Testis (tissue), 2 donors: ENCODE results near the gene TDRD3.

Source experiments
- POLR2A ChIP-seq: fragments of 450-650 bp; IDR thresholded peaks from one replicate; pipeline ENCODE4 v1.6.1; 2017; ENCODE audit warnings: antibody characterized with exemption, mild to moderate bottlenecking, moderate library complexity
- TF ChIP-seq, protein P1 (sequence below), 3 experiments: fragments of 450-650 bp in 2 of 3; fragments of 200-600 bp in 1 of 3; sonication (generic) in 1 of 3; IDR thresholded peaks; one replicate each; pipeline ENCODE4 v1.5.1; 2016 to 2019; ENCODE audit warnings: antibody characterized with exemption in 3 of 3, mild to moderate bottlenecking in 2 of 3, moderate library complexity in 1 of 3

- TF ChIP-seq, protein P1, sequence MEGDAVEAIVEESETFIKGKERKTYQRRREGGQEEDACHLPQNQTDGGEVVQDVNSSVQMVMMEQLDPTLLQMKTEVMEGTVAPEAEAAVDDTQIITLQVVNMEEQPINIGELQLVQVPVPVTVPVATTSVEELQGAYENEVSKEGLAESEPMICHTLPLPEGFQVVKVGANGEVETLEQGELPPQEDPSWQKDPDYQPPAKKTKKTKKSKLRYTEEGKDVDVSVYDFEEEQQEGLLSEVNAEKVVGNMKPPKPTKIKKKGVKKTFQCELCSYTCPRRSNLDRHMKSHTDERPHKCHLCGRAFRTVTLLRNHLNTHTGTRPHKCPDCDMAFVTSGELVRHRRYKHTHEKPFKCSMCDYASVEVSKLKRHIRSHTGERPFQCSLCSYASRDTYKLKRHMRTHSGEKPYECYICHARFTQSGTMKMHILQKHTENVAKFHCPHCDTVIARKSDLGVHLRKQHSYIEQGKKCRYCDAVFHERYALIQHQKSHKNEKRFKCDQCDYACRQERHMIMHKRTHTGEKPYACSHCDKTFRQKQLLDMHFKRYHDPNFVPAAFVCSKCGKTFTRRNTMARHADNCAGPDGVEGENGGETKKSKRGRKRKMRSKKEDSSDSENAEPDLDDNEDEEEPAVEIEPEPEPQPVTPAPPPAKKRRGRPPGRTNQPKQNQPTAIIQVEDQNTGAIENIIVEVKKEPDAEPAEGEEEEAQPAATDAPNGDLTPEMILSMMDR (IDR thresholded peaks at IDR 0.05) = no peak
- TF ChIP-seq POLR2A = no peak
These were observed 821 bp downstream of the TDRD3 start for GRCh38 chr13:60397704-60398378.
